ENCODE measurements around the gene GRID2IP. TPM values are rescaled to one million over a fixed set of nuclear protein-coding genes. Genes with fewer than 3 reads are reported as not detected.

GRID2IP gene
- total and polyA plus RNA-seq, 2 of the 13 experiments (the other 11 are each of a cell fraction or from before 2014, with no cell fraction given), result 0.03 TPM; not detected in 1

DNA sequence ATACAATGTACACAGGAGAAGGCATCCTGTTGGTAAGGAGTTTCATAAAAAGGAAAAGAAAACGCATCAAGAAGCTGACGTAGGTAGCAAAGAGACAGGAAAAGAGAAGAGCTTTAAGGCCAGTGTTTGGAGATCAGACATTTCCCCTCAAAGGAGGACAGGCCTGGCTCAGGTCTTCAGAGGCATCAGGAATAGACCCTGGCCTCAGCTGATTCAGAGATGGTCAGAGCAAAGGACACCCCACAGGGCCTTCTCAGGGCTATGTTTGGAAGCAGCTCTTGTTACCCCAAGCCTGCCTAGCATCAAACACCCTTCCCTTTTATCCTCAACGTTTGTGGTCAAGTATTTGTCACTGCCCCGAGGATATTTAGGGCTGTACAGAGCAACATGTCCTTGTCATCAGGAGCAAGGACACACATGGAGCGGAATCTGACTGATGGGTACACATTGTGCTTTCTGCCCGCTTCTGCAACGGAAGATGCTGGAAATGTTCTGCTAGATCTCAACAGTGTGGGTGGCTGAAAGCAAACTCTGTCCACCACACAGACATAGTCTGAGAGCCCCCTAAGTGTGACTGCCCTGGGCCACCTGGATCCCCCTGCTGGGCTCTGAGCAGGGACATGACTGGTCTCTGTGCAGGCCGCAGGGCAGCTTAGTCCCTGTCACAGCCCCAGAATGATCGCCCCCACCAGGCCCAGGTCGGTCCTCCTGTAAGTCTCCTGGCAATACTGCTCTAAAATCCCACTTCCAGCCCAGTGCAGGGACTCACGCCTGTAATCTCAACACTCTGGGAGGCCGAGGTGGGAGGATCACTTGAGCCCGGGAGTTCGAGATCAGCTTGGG, 25.0 kb upstream of the GRID2IP start (continued):
- no peak for TF ChIP-seq ZNF503 (CRISPR knock-in tag; IDR thresholded peaks at IDR 0.05)
- no peak for TF ChIP-seq ZNF766 (CRISPR knock-in tag; IDR thresholded peaks at IDR 0.05; ENCODE audit: borderline replicate concordance)
- TF ChIP-seq ELF3 (CRISPR knock-in tag; IDR thresholded peaks at IDR 0.05), result no peak
- TF ChIP-seq, protein P1, sequence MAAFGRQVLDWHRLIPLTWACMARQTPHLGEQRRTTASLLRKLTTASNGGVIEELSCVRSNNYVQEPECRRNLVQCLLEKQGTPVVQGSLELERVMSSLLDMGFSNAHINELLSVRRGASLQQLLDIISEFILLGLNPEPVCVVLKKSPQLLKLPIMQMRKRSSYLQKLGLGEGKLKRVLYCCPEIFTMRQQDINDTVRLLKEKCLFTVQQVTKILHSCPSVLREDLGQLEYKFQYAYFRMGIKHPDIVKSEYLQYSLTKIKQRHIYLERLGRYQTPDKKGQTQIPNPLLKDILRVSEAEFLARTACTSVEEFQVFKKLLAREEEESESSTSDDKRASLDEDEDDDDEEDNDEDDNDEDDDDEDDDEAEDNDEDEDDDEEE (CRISPR knock-in tag; IDR thresholded peaks at IDR 0.05), result peak; percentile 61; the same call in 1 of the 2 replicates
- TF ChIP-seq NFKBIZ (CRISPR knock-in tag; IDR thresholded peaks at IDR 0.05), result no peak
- TF ChIP-seq ZNF629 (CRISPR knock-in tag; conservative IDR thresholded peaks at IDR 0.05), result peak; percentile 81
- TF ChIP-seq ZNF660 (CRISPR knock-in tag; IDR thresholded peaks at IDR 0.05; ENCODE audit: borderline replicate concordance, low read depth), result no peak
- no peak for TF ChIP-seq MAZ (IDR thresholded peaks at IDR 0.05; ENCODE audit: borderline replicate concordance, low read depth, low read length)
- TF ChIP-seq MAZ (CRISPR knock-in tag; IDR thresholded peaks at IDR 0.05; ENCODE audit: low read depth), result no peak
- no peak for TF ChIP-seq ZNF142 (CRISPR knock-in tag; IDR thresholded peaks at IDR 0.05)
- TF ChIP-seq TSC22D2 (CRISPR knock-in tag; IDR thresholded peaks at IDR 0.05; ENCODE audit: borderline replicate concordance), result no peak
- no peak for TF ChIP-seq ZNF543 (CRISPR knock-in tag; IDR thresholded peaks at IDR 0.05)
- no peak for TF ChIP-seq ZNF337 (CRISPR knock-in tag; IDR thresholded peaks at IDR 0.05; ENCODE audit: borderline replicate concordance, low read depth)
- no peak for TF ChIP-seq GTF2F1 (IDR thresholded peaks at IDR 0.05; ENCODE audit: low read length)
- no peak for TF ChIP-seq ZFP41 (CRISPR knock-in tag; IDR thresholded peaks at IDR 0.05; ENCODE audit: borderline replicate concordance)
- no peak for TF ChIP-seq ZKSCAN1 (IDR thresholded peaks at IDR 0.05; ENCODE audit: low read length)
- TF ChIP-seq ZNF615 (CRISPR knock-in tag; IDR thresholded peaks at IDR 0.05; ENCODE audit: borderline replicate concordance), result no peak
- no peak for TF ChIP-seq GPN1 (CRISPR knock-in tag; IDR thresholded peaks at IDR 0.05; ENCODE audit: borderline replicate concordance)
